Activated naive CD4-positive, alpha-beta T cell treated with anti-CD3 and anti-CD28 coated beads, Interleukin-2, amount 10 ng/mL, durations not matched to agents 5 hours and 36 hours (primary cell): ENCODE measurements around the gene SCIMP. TPM values are rescaled to one million over a fixed set of nuclear protein-coding genes. Genes with fewer than 3 reads are reported as not detected.

Experiments used
- total RNA-seq, 2 experiments: library from RNA; stranded (reverse); gene quantifications; one replicate each; pipeline ENCODE4 v1.2.3, GENCODE V29; 2021

The SCIMP gene
- not detected for total RNA-seq

DNA sequence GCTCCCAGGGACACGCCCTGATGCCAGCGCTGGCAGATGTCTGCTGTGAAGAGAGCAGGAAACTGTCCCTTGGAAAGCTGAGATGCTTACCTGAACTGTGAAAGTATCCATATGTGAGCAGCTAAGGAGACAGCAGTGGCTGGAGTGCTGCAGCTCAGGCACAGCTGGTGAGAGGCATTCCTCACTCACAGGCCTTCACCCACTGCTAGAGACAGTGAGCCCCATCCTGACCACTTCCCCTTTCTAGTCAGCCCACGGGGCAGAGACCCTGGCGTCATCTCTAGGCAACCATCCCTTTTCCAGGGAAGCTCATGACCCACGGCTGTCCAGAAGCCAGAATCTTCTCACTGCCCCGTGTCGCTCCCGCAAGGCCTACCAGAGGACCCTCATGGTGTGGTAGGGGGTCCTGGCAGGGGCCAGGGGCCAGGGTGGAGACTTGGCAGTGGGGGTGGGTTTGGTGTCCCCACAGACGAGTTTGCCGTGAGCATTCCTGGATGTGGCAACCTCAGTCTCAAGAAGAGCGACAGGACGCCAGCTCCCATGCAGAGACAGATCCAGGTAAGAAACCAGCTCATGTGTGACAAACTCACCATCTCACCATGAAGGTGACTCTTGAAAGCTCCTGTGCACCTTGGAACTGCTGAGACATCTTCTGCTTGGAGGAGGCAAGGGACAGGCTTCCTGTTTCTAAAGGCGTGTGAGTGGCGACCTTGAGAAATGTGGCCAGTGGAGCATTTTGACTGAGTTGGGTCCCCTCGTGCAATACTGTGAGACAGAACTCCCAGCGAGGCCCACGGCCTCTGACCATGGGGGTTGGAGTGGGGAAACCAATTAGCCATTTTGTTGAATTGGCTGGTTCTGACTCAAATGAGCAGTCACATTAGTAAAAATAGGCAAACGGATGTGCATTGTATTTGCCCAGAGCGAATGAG is at the start of gene SCIMP:
TSS of gene SCIMP (minus strand) at position 216 of the 932 bp plus-strand sequence. CDS start at position 111, 105 bp downstream.

DNA sequence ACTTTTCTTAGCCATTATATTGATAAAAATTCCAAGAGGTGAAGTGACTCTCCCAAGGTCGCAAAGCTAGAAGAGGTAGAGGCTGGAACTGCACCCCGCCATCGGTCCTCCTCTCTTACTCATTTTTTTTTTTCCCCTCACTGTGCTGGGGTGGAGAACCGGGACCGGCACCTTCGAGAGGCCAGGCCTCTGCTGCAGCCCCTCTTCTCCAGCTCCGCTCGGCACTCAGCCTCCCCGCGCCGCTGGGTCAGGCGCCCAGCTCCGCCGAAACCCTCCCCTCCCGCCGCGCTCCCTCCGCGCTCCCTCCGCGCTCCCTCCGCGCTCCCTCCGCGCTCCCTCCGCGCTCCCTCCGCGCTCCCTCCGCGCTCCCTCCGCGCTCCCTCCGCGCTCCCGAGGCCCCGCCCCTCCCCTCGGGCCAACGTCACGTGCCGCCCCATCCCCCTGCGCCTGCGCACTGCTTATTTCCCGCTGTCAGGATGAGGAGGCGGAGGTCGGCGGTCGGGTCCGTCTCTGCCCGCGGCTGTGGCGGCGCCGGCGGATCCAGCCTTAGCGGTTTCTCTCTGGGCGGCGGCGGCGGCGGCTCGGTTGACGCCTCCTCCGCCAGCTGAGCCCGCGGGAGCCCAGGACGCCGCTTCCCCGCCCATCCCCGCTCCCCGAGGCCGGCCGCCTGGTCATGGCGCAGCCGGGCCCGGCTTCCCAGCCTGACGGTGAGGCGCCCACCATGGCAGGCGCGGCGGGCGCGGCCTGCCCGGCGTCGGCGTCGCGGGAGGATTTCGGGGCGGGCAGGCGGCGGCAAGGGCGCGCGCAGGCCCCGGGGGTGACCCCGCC is 47.4 kb upstream of the SCIMP start, which contains the start of gene RABEP1:
TSS of gene RABEP1 (plus strand) at position 471 of the 828 bp plus-strand sequence. CDS start at position 674, 203 bp downstream.

DNA sequence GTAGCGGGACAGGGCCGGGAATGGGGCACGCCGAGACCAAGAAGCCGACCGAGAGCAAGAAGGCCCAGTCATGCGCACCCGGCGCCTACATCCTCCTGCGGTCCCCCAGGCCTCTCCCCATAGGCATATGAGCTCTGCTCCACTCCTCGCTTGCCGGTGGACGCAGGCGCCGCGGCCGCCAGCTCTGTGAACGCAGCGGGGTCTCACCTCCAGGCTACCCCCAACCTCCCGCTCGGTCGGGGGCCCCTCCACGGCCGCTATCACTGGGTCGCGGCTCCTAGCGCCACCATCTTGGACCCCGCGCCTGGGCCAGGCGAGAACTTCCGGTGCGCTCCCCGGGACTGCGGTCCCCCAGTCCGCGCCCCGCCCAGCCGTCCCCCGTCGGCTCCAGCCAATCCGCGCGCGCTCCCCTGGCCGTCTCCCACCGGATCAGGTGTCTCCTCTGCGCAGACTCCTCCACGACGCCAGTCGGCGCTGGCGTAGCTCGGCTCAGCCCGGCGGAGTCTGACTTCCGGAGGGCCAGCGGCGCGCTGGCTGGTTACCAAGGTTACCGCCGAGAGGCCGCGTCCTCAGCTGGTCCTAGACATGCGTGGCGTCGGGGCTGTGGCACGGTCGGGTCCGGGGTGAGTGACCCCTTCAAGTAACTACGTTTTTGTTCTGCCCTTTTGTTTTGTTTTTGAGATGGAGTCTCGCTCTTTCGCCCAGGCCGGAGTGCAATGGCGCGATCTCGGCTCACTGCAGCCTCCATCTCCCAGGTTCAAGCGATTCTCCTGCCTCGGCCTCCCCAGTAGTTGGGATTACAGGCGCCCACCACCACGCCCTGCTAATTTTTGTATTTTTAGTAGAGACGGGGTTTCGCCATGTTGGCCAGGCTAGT is 42.9 kb downstream of the SCIMP start, which contains the start of gene ZNF594:
TSS of gene ZNF594 (minus strand) at position 328 of the 877 bp plus-strand sequence. CDS start 7,612 bp downstream, outside the sequence.

Other genes starting within 250 kb of the SCIMP start
- gene CAMTA2, start 247.2 kb downstream of the SCIMP start, total RNA-seq = 10 to 100 TPM; 54.4 to 58.6 TPM
- under 1 TPM; 0.15 to 0.26 TPM for gene INCA1, start 237.3 kb downstream of the SCIMP start, total RNA-seq
- 10 to 100 TPM; 35.2 to 36.6 TPM for gene KIF1C, start 236.9 kb downstream of the SCIMP start, total RNA-seq
- under 1 TPM; 0.51 to 0.58 TPM for gene SLC52A1, start 199.4 kb downstream of the SCIMP start, total RNA-seq
- gene ZFP3, start 156.4 kb downstream of the SCIMP start, total RNA-seq = 1 to 10 TPM; 7.0 to 7.5 TPM
- gene ZNF232, start 123.0 kb downstream of the SCIMP start, total RNA-seq = 10 to 100 TPM in 1 of 2 experiments, 1 to 10 TPM in 1; 9.2 to 11.0 TPM
- gene USP6, start 118.8 kb downstream of the SCIMP start, total RNA-seq = under 1 TPM; 0.08 to 0.10 TPM
- gene ZNF594, start 43.0 kb downstream of the SCIMP start, total RNA-seq = 10 to 100 TPM; 12.7 TPM
- gene RABEP1, start 47.4 kb upstream of the SCIMP start, total RNA-seq = 10 to 100 TPM; 42.1 to 42.7 TPM
- gene NUP88, start 184.8 kb upstream of the SCIMP start, total RNA-seq = 10 to 100 TPM; 72.1 to 72.7 TPM
- gene RPAIN, start 185.3 kb upstream of the SCIMP start, total RNA-seq = 10 to 100 TPM; 47.9 to 49.9 TPM
- gene C1QBP, start 204.3 kb upstream of the SCIMP start, total RNA-seq = 100 to 1,000 TPM; 135 to 143 TPM
- 10 to 100 TPM; 12.7 to 13.7 TPM for gene DHX33, start 234.1 kb upstream of the SCIMP start, total RNA-seq